ENCODE data around the gene MRTFA. TPM values are rescaled to one million over a fixed set of nuclear protein-coding genes. Genes with fewer than 3 reads are reported as not detected.

The MRTFA gene
- total RNA-seq, 1 donor from 2014 or later = 11.3 TPM

GRCh38 chr22:40634119-40634903, 2.2 kb downstream of the MRTFA start:
- Histone ChIP-seq H3K9me3 (ENCODE audit: low read depth) (no peaks in the 10 kb centered on the region), H2AFZ (replicated peaks) (no peak overlapping the region), H3F3A (ENCODE audit: low read depth) (no peaks in the 10 kb centered on the region), H3K4me3 (peak overlapping the region; percentile 93), H3K36me3 (no peaks in the 10 kb centered on the region), H4K20me1 (ENCODE audit: low read depth) (peaks cover 54% of the 10 kb centered on the region), H3K79me2 (ENCODE audit: low read depth) (peaks cover 68% of the 10 kb centered on the region), H3K27ac (no peak overlapping the region), H3K27me3 (no peaks in the 10 kb centered on the region), H3K9ac (no peak overlapping the region), H3K4me1 (peaks cover 8% of the 10 kb centered on the region), H3K4me2 (peak overlapping the region; percentile 99)
- Mint-ChIP-seq H3K4me3 (peak overlapping the region; percentile 30), H3K9me3 (peaks cover 6% of the 10 kb centered on the region), H3K27ac (no peak overlapping the region), H3K4me1 (peaks cover 32% of the 10 kb centered on the region), H3K27me3 (ENCODE audit: insufficient read depth, low read depth) (peaks cover 4% of the 10 kb centered on the region), H3K36me3 (peaks cover 12% of the 10 kb centered on the region)
- no peak for DNase-seq (ENCODE audit: low spot score)
- no peak for TF ChIP-seq EZH2phosphoT487 (IDR thresholded peaks at IDR 0.05)
- no peak for TF ChIP-seq CTCF (IDR thresholded peaks at IDR 0.05)
- no peak for TF ChIP-seq EZH2 (IDR thresholded peaks at IDR 0.05)

- no peaks in the 10 kb centered on the region for H3K9me3 ChIP-seq (ENCODE audit: low read depth)
- H3K36me3 Mint-ChIP-seq = peaks cover 12% of the 10 kb centered on the region
- H3K4me3 ChIP-seq = no peak overlapping the region
- no peak overlapping the region for H3K27ac ChIP-seq
- no peak for TF ChIP-seq EZH2phosphoT487 (IDR thresholded peaks at IDR 0.05)
- TF ChIP-seq CTCF (IDR thresholded peaks at IDR 0.05) = no peak
- TF ChIP-seq EZH2 (IDR thresholded peaks at IDR 0.05) = no peak
- H3K9me3 Mint-ChIP-seq = peaks cover 6% of the 10 kb centered on the region
- DNase-seq (ENCODE audit: low spot score) = no peak
- no peak overlapping the region for H2AFZ ChIP-seq (replicated peaks)
- H3K79me2 ChIP-seq (ENCODE audit: low read depth) = peaks cover 81% of the 10 kb centered on the region
- H3K9ac ChIP-seq = no peak overlapping the region
- peaks cover 4% of the 10 kb centered on the region for H3K27me3 Mint-ChIP-seq (ENCODE audit: insufficient read depth, low read depth)
- no peaks in the 10 kb centered on the region for H3F3A ChIP-seq (ENCODE audit: low read depth)
- no peak overlapping the region for H3K4me2 ChIP-seq
- H3K4me1 ChIP-seq = peaks cover 8% of the 10 kb centered on the region
- no peak overlapping the region for H3K27ac Mint-ChIP-seq
- H3K27me3 ChIP-seq = no peaks in the 10 kb centered on the region
- peaks cover 67% of the 10 kb centered on the region for H4K20me1 ChIP-seq (ENCODE audit: low read depth)
- H3K4me3 Mint-ChIP-seq = no peak overlapping the region
- H3K4me1 Mint-ChIP-seq = peaks cover 40% of the 10 kb centered on the region
- no peaks in the 10 kb centered on the region for H3K36me3 ChIP-seq
Observed at GRCh38 chr22:40633036-40633435, 3.5 kb downstream of the MRTFA start.

- H3K9me3 ChIP-seq (ENCODE audit: low read depth) = no peaks in the 10 kb centered on the region
- H3K27ac Mint-ChIP-seq = peak overlapping the region; percentile 77
- H3K4me3 ChIP-seq = no peak overlapping the region
- peaks cover 77% of the 10 kb centered on the region for H4K20me1 ChIP-seq (ENCODE audit: low read depth)
- no peaks in the 10 kb centered on the region for H3K36me3 ChIP-seq
- H3K9ac ChIP-seq = no peak overlapping the region
- peaks cover 35% of the 10 kb centered on the region for H3K4me1 Mint-ChIP-seq
- no peak overlapping the region for H3K27ac ChIP-seq
- H3K79me2 ChIP-seq (ENCODE audit: low read depth) = peaks cover 92% of the 10 kb centered on the region
- peaks cover 4% of the 10 kb centered on the region for H3K9me3 Mint-ChIP-seq
- peaks cover 8% of the 10 kb centered on the region for H3K4me1 ChIP-seq
- H3K27me3 ChIP-seq = no peaks in the 10 kb centered on the region
- no peaks in the 10 kb centered on the region for H3F3A ChIP-seq (ENCODE audit: low read depth)
- H3K36me3 Mint-ChIP-seq = peaks cover 12% of the 10 kb centered on the region
- H3K4me2 ChIP-seq = no peak overlapping the region
- H3K27me3 Mint-ChIP-seq (ENCODE audit: insufficient read depth, low read depth) = peaks cover 2% of the 10 kb centered on the region
- TF ChIP-seq EZH2 (IDR thresholded peaks at IDR 0.05) (no peak), EZH2phosphoT487 (IDR thresholded peaks at IDR 0.05) (no peak), CTCF (IDR thresholded peaks at IDR 0.05) (no peak)
- peak; percentile 50 for DNase-seq (ENCODE audit: low spot score)
- H2AFZ ChIP-seq (replicated peaks) = no peak overlapping the region
- H3K4me3 Mint-ChIP-seq = no peak overlapping the region
Observed at GRCh38 chr22:40631925-40632324, 4.6 kb downstream of the MRTFA start.
